HG03159 (cell line): ENCODE measurements around the gene LIF.
"Not testable (repeated sequence)": the region's sequence is repeated elsewhere in the genome, so short reads cannot be mapped to it uniquely, and the experiment has no call there.

ENCODE experiments used
- ATAC-seq: cut with Tn5 transposase; IDR thresholded peaks from one replicate; pipeline ENCODE4 v1.9.1; 2021; ENCODE audit warnings: mild to moderate bottlenecking, moderate library complexity; ENCODE audit not compliant: unreplicated experiment

Gene LIF

DNA sequence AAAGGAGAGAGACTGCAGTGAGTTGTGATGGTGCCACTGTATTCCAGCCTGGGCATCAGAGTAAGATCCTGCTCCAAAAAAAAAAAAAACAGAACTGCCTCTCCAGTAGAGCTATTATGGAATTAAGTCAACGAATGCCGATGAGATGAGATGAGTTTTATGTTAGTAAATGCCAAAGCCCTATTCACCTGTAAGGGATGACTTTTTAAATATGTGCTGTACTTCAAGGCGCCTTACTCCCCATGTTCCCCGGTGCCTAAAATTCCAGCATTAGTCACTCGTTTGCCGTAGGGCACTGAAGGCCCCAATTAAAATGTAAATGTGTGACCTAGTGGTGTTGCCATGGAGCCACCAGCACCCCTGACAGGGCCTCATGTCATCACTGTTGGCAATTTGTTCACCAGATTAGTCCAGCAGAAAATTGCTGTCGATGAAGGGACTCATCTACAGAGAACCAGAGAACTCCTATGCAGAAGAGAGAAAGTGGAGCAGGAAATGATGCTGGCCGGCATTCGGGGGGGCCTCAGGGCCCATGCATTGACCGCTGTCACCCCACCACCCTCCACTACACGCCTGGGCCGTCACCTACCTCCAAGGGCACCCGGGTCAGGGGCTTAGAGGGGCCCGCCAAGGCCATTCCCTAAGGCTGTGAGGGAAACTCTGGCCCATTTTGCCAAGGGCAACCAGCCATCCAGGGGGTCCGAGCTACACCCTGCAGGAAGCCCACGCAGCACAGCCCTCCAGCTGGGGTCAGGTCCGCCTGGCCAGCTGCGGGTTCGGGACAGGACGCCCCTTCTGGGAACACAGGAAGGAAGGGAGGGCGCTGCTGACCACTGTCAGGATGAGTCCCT lies 17.8 kb downstream of the LIF start:
- ATAC-seq: no peak

DNA sequence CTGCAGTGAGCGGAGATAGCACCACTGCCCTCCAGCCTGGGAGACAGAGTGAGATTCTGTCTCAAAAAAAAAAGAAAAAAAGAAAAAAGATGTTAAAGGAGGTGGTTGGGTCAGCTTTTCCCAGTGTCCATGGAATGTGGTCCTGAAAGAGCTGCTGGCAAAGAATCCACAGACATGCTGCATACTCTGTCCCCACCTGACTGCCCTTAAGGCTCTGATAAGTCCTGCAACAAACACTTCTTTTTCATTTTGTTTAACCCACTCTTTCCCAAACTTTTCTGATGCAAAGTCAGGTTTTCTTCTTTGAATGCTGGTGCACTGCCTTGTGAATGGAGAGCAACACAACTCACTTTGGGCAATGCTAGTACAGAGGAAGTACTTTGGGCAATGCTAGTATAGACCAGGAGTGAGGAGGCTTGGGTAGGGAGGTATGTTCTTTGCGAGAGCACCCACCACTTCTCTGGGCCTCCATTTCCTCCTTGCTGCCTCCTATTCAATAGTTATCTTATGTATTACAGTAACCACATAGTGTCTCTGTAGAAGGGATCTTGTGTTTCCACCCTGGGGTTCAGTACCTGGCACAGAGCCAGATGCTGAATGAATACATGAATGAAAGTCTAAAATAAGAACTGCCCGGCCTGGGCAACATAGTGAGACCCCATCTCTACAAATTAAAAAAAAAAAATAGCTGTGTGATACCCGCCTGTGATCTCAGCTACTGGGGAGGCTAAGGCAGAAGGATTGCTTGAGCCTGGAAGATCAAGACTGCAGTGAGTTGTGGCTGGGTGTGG lies 18.9 kb downstream of the LIF start:
- ATAC-seq: no peak

DNA sequence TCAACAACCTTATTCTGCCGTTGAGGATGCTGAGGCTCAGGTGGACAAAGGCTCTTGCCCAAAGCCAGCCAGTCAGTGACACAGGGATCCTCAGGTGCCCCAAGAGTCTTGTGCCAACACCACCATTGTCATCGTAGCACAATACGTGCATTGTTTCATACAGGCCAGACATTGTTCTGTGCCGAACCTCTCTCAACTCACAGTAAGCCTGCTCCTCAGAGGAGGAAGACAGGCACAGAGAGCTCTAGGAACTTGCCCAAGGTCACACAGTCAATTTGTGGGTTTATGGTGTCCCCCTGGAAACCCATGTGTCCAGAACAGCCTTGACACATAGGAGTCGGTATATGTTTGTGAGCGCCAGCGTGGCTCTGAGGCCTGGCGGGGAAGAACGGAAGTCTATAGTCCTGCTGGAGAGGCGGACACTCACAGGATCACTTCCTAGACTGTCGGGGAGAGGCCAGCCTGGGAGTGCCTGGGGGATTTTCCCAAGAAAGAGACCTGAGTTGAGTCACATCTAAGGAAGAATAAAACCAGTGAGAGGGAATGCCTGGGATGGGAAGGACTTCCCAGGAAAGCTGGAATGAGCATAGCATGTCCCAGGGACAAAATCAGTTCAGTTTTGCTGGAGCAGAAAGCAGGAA lies 20.2 kb downstream of the LIF start:
- ATAC-seq: no peak

- ATAC-seq: no peak
These were observed 21.2 kb downstream of the LIF start for GRCh38 chr22:30225220-30225927.

DNA sequence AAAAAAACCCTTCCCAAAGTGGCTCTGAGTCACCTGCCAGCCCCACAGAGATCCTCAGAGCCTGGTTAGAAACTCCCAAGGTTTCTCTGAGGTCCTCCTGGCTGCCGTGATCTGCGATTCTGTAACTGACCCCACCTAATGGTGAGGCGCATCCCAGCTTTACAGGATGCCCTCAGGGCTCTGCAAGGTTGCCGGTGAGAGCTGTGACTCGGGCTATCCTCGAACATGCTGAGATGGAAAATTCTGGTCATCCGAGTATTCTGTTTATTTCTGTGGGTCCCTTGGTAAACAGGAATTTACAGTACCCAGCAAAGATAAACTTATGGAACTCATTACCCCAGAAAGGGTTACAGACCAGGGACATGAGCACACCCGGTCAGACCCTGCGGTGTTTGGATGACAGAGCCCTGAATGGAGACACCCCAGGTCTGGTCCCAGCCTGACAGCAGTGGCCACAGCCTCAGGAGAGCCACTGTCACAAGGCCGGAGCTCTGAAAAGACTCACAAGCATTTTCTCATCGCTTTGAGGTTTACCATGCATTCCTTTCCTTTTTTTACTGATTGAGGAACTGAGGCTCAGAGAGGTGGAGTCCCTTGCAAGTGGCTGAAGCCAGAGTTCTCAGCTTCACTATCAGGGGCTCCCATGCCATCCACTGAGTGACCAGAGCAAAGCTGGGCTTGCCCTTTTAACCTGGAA lies 22.2 kb downstream of the LIF start:
- no peak for ATAC-seq

DNA sequence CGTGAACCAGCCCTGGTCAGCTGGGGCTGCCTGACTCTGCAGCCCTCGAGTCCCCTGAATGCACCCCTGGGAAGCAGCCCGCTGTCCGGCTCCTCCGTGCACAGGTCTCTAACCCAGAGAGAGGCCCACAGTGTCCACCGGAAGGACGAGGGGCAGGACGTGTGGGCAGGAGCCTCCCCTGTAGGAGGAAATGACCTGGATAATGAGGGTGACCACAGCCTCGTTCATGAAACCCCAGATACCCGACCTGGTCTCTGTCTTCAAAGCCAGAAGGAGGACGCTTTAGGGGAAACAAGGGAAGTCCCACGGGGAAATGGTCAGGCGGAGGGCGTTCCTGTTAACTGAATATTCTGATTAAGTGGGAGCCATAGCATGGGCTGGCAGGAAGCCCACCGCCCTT lies 23.3 kb downstream of the LIF start:
- no peak for ATAC-seq

DNA sequence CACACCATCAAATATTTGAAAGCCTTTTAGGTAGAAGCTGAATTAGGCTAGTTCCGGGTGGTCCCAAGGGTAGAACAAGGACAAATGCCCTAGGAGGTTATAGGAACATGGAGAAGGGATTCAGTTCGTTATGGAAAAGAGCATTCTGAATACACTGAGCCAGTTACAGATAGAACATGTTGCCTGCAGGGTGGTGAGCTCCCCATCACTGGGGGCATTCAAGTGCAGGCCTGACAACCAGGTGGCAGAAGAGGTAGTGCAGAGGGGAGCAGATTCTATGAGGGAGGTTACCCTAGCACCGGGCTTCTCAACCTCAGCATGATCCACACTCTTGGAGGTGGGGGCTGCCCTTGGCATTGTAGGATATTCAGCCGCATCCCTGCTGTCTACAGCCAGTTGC lies 24.2 kb downstream of the LIF start:
- ATAC-seq: no peak

DNA sequence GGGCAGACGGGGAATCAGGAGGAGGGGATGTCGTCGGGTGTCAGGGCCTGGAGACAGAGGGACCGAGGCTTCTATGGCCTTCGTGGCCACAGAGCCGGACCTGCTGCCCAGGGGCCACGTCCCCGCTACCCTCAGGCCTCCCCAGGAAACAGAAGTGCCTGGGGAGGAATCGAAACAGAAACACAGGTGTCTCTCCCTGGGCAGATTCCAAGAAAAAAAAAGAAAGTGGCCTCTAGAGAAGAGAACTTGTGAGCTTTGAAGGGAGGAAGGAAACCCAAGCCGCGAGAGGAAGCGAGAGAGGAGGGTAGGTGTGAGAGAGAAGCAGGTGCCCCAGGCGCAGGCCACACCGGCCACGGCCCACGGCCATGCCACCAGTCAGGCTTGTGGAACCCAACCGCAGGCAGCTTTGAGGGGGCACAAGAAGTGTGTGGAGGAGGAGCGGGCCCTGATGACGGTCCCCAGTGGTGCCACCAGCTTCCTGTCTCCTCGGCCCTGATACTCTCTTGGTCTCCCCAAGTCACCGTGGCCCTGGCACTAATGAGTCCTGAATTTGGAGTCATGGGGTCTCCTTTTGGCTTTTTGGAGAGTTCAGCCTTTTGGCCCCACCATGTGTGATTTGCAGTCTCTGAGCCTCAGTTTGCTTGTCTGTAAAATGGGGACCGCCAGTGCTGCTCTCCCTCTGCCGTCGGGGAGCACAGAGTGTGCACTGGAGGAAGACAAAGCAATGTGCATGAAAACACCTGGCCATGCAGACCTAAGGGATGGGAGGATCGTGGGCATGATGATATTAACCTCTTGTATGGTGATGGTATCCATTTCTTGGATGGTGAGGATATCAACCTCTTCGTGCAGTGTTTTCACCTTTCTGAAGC lies 25.2 kb downstream of the LIF start:
- no peak for ATAC-seq

- no peak for ATAC-seq
These were observed 26.1 kb downstream of the LIF start for GRCh38 chr22:30220338-30221012.

- ATAC-seq: no peak
These were observed 26.8 kb downstream of the LIF start for GRCh38 chr22:30219668-30220278.

DNA sequence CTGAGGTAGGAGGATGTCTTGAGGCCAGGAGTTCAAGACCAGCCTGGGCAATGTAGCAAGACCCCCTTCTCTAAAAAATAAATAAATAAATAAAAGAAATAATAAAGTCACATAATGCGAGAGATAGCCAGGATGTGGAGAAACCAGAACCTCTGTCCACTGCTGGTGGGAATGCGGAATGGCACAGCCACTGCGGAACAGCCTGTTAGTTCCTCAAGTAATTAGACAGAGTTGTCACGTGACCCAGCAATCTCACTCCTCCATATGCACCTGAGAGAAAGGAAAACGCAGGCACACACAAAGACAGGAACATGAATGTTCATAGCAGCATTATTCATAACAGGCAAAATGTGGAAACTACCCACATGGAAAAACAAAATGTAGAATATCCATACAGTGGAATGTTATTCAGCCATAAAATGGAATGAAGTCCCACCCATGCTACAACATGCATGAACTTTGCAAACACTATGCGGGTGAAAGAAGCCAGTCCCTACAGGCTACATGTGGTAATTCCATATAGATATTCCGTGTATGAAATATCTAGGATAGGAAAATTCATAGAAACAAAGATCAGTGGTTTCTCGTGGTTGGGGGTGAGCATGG lies 27.4 kb downstream of the LIF start:
- ATAC-seq: no peak

GRCh38 chr22:30217698-30218560 lies 28.6 kb downstream of the LIF start:
- no peak for ATAC-seq

DNA sequence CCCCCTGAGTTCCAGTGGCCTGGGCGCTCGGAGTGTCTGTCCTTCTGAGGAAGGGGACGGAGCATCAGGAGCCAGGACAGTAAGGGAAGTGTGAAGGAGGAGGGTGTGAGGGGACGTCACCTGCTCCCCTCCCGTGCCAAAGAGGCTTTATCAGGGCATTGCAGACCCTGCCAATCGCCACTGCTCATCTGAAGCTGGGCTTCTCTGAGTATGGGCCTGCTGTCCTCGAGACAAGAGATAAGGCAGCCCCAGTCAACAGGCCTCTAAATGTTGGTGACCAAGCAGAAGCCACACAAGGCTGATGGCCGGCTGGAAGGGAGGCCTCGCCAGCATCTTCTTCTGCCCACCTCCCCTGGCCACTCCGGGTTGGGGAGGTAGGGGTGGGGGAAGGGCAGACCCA lies 29.8 kb downstream of the LIF start:
- ATAC-seq: no peak

GRCh38 chr22:30216272-30216671 lies 30.3 kb downstream of the LIF start:
- ATAC-seq: not testable (repeated sequence)

- no peak for ATAC-seq
These were observed 31.7 kb downstream of the LIF start for GRCh38 chr22:30214703-30215407.

GRCh38 chr22:30212996-30213441 lies 33.5 kb downstream of the LIF start:
- ATAC-seq: no peak
